ENCODE measurements around the gene OGDH. TPM values are rescaled to one million over a fixed set of nuclear protein-coding genes. Genes with fewer than 3 reads are reported as not detected.

The OGDH gene
- total and polyA plus RNA-seq, 2 of the 13 experiments (the other 11 are each of a cell fraction or from before 2014, with no cell fraction given), result 17.4 to 25.4 TPM

DNA sequence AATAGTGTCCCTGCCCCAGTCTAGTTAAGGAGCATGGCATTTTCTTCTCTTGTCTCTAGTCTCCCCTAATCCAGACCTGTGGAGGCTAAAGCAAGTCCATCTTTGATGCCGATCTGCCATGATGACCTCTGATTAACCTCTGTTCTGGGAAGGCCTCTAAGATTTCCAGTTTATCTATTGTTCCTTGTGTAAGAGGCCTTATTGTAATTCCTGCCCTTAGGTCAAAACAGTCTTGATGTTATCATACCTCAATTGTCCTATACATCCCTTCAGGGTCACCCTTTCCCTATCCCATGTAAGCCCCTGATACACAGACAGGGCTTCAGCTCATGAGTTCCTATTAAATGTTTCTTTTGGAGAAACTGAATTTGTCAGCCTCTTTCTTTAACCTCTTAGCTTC lies 137.3 kb downstream of the OGDH start:
- Histone ChIP-seq H3K4me1 (ENCODE audit: insufficient read depth, low read length) (peaks cover 13% of the 10 kb centered on the region), H3K4me2 (ENCODE audit: low read depth, low read length) (no peak overlapping the region), H4K20me1 (ENCODE audit: insufficient read depth, low read length) (no peaks in the 10 kb centered on the region), H3K27ac (ENCODE audit: extremely low read length, insufficient read depth, low read length) (no peak overlapping the region), H3K4me3 (replicated peaks in 1 of 3; ENCODE audit: insufficient read depth in 1 of 3, low read depth in 2 of 3, low read length in 3 of 3) (no peak overlapping the region), H3K79me2 (ENCODE audit: insufficient read depth, low read length) (no peaks in the 10 kb centered on the region), H3K36me3 (replicated peaks in 1 of 2; ENCODE audit: control insufficient read depth in 1 of 2, insufficient read depth in 2 of 2, low read length in 2 of 2) (no peaks in the 10 kb centered on the region), H3K9ac (ENCODE audit: insufficient read depth, low read depth, low read length) (no peak overlapping the region), H3K27me3 (ENCODE audit: control insufficient read depth in 1 of 2, insufficient read depth in 2 of 2, low read length in 2 of 2) (no peaks in the 10 kb centered on the region), H2AFZ (ENCODE audit: low read length) (no peak overlapping the region), H3K9me3 (ENCODE audit: low read length) (no peaks in the 10 kb centered on the region)
- FAIRE-seq, result no peak
- no TSS peak for BruUV-seq (replicated peaks)
- TF ChIP-seq MED8 (CRISPR knock-in tag; IDR thresholded peaks at IDR 0.05; ENCODE audit: insufficient replicate concordance), result no peak
- no peak for TF ChIP-seq FOXJ3 (CRISPR knock-in tag; IDR thresholded peaks at IDR 0.05; ENCODE audit: borderline replicate concordance)
- TF ChIP-seq SOX13 (IDR thresholded peaks at IDR 0.05), result no peak
- TF ChIP-seq SOX13 (CRISPR knock-in tag; conservative IDR thresholded peaks at IDR 0.05 in 1 of 2, IDR thresholded peaks at IDR 0.05 in 1 of 2), result peak in 1 of 2 experiments; percentile 35; a peak in 1 of 4 replicates
- no peak for DNase-seq (ENCODE audit: low spot score)
- intact Hi-C loops (cut with micrococcal nuclease; ENCODE audit: unreplicated experiment), result no loop called here
- 0% methylated on average over 1 of the region's 1 CpG for WGBS (ENCODE audit: low lambda C conversion rate)
- no peak for ATAC-seq
- POLR2A ChIA-PET, result no interaction called here
- in situ Hi-C loops (cut with HindIII; ENCODE audit: extremely low pct_ligation_motif_present, low pct_unique_long_range_greater_than_20kb), result no loop called here
- CTCF ChIA-PET (ENCODE audit: low intra/inter-chr PET ratio, low total read pairs), result no interaction called here

DNA sequence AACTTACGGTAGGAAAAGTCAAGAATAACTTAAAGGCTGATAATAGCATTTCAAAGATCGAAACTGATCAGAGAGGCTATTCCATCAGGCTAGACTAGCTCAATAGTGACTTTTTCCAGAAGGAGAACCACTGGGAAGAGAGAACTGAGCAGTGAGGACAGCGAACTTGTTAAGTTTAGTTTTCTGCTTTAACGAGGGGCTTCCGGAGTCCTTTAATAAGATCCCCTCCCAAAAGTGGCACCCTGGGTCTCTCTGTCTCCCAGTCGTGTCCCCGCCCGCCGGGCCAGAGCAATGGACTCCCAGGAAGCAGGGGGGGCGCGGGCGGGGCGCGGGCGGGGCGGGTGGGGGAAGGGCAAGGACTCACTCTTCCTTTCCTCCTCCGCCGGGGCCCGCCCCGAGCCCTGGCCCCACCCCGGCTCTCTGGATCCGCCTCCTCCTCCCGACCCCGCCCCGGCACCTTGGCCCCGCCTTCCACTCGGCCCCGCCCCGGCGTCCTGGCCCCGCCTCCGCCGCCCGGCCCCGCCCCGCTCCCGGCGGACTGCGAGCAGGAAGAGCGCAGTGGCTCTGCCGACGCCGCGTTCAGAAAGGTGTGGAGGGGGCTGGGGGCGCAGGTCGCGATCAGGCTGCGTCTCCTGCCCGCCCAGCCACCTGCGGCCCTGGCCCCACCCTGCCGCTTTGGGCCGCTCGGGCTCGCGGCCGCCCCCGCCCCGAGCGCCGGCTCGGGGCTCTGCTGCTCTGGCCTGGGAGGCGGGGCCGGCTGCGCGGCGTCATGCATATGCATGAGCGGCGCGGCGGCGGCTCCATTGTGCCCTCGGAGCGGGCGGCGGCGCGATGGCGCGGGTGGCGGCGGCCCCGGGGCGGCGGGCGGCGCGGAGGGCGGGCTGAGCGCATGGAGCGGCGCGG lies 141.9 kb downstream of the OGDH start, which contains the start of gene ZMIZ2:
ZMIZ2 (plus strand) TSS at position 803 of the 903 bp plus-strand sequence. CDS start 7,403 bp downstream, outside the sequence.
- FAIRE-seq (no peak), DNase-seq (ENCODE audit: low spot score) (peak; percentile 64), ATAC-seq (peak; percentile 86)
- intact Hi-C loops (cut with micrococcal nuclease; ENCODE audit: unreplicated experiment) (loop anchor here (1.0 kb wide), 1 partner anchor 142 kb away; the partner anchor contains the start of gene OGDH), in situ Hi-C loops (cut with HindIII; ENCODE audit: extremely low pct_ligation_motif_present, low pct_unique_long_range_greater_than_20kb) (no loop called here)
- peak within 1 kb of the TSS; percentile 82 to 94 (median 90) for H3K4me3 ChIP-seq (replicated peaks in 1 of 3; ENCODE audit: insufficient read depth in 1 of 3, low read depth in 2 of 3, low read length in 3 of 3)
- peak within 1 kb of the TSS; percentile 80 for H3K9ac ChIP-seq (ENCODE audit: insufficient read depth, low read depth, low read length)
- H2AFZ ChIP-seq (ENCODE audit: low read length), result peak within 1 kb of the TSS; percentile 76
- ChIA-PET POLR2A (interaction anchor here (1.1 to 1.3 kb wide), 2 partner anchors 109 to 142 kb away, joined by 4 to 5 read pairs; partner anchors contain the start of gene OGDH), CTCF (ENCODE audit: low intra/inter-chr PET ratio, low total read pairs) (no interaction called here)
- WGBS (ENCODE audit: low lambda C conversion rate), result under 1% methylated on average over 30 of the region's 92 CpGs
- peak within 1 kb of the TSS; percentile 86 for H3K27ac ChIP-seq (ENCODE audit: extremely low read length, insufficient read depth, low read length)
- peaks cover 20% of the 10 kb centered on the region for H3K79me2 ChIP-seq (ENCODE audit: insufficient read depth, low read length)
- peaks cover 7% of the 10 kb centered on the region for H4K20me1 ChIP-seq (ENCODE audit: insufficient read depth, low read length)
- H3K4me1 ChIP-seq (ENCODE audit: insufficient read depth, low read length), result peaks cover 26% of the 10 kb centered on the region
- H3K4me2 ChIP-seq (ENCODE audit: low read depth, low read length), result peak within 1 kb of the TSS; percentile 97
- H3K9me3 ChIP-seq (ENCODE audit: low read length), result no peaks in the 10 kb centered on the region
- no peaks in the 10 kb centered on the region; a peak in 1 of 5 replicates for H3K27me3 ChIP-seq (ENCODE audit: control insufficient read depth in 1 of 2, insufficient read depth in 2 of 2, low read length in 2 of 2)
- no TSS peak for BruUV-seq (replicated peaks)
- no peaks in the 10 kb centered on the region for H3K36me3 ChIP-seq (replicated peaks in 1 of 2; ENCODE audit: control insufficient read depth in 1 of 2, insufficient read depth in 2 of 2, low read length in 2 of 2)
- TF ChIP-seq KAT8 (CRISPR knock-in tag; IDR thresholded peaks at IDR 0.05) (no peak), SP4 (CRISPR knock-in tag; IDR thresholded peaks at IDR 0.05) (peak; percentile 97), MTERF4 (CRISPR knock-in tag; IDR thresholded peaks at IDR 0.05) (peak; percentile 63; the same call in 1 of the 2 replicates), ISX (CRISPR knock-in tag; conservative IDR thresholded peaks at IDR 0.05) (no peak), SOX6 (IDR thresholded peaks at IDR 0.05) (no peak), SOX6 (CRISPR knock-in tag; IDR thresholded peaks at IDR 0.05) (peak; percentile 40; the same call in 1 of the 2 replicates), KLF16 (CRISPR knock-in tag; IDR thresholded peaks at IDR 0.05) (0 out of 4 replicates have a peak, but pooled peaks of 1 of the 2 experiments have one; percentile 17), ZNF773 (CRISPR knock-in tag; IDR thresholded peaks at IDR 0.05; ENCODE audit: borderline replicate concordance) (0 out of 2 replicates have a peak, but pooled peaks have one; percentile 45), NFRKB (IDR thresholded peaks at IDR 0.05) (no peak), YEATS4 (CRISPR knock-in tag; IDR thresholded peaks at IDR 0.05; ENCODE audit: borderline replicate concordance) (peak; percentile 73), MTF2 (CRISPR knock-in tag; IDR thresholded peaks at IDR 0.05; ENCODE audit: borderline replicate concordance) (no peak), HOXD1 (CRISPR knock-in tag; IDR thresholded peaks at IDR 0.05) (0 out of 2 replicates have a peak, but pooled peaks have one; percentile 18)
